GM18868 (cell line): ENCODE results near the gene USP7.
A peak's percentile ranks its signal among the peaks of the same experiment; 100 is the strongest.

ENCODE experiments used
- ATAC-seq: cut with Tn5 transposase; IDR thresholded peaks from one replicate; pipeline ENCODE4 v1.9.1; 2021; ENCODE audit warnings: mild to moderate bottlenecking, moderate library complexity; ENCODE audit not compliant: unreplicated experiment

The USP7 gene

DNA sequence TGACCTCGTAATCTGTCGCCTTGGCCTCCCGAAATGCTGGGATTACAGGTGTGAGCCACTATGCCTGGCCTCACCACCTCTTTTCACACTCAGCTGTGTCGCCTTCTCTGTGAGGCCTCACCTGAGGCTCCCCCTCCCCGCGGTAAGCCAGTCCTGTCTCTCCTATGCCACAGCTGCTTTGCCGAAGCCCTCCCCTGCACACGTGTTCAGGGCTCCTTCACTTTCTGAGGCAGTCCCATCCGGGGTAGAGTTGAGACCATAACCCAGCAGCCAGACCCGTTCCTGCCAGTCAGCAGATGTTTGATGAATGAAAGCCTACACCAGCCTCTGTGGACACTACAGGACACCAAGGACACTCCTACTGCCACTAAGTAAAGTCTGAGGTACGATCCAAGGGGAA is 10.6 kb downstream of the USP7 start:
- ATAC-seq: no peak

DNA sequence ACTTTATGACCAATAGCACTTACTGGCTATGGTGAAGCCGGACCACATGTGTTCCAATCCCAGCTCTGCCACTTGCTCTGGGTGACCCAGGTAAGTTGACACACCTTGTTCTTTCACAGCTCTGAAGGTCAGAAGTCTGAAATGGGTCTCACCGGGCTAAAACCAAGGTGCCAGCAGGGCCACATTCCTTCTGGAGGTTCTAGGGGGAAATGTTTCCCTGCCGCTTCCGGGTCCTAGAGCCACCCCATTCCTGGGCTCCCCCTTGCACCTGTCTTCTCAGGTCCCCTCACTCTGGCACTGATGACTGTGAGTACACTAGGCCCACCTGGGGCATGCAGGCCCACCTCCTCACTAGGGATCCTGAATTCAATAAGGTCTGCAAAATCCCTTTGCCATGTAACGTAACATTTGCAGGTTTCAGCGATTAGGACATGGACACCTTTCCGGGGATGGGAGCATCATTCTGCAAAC is 11.4 kb downstream of the USP7 start:
- ATAC-seq: no peak

DNA sequence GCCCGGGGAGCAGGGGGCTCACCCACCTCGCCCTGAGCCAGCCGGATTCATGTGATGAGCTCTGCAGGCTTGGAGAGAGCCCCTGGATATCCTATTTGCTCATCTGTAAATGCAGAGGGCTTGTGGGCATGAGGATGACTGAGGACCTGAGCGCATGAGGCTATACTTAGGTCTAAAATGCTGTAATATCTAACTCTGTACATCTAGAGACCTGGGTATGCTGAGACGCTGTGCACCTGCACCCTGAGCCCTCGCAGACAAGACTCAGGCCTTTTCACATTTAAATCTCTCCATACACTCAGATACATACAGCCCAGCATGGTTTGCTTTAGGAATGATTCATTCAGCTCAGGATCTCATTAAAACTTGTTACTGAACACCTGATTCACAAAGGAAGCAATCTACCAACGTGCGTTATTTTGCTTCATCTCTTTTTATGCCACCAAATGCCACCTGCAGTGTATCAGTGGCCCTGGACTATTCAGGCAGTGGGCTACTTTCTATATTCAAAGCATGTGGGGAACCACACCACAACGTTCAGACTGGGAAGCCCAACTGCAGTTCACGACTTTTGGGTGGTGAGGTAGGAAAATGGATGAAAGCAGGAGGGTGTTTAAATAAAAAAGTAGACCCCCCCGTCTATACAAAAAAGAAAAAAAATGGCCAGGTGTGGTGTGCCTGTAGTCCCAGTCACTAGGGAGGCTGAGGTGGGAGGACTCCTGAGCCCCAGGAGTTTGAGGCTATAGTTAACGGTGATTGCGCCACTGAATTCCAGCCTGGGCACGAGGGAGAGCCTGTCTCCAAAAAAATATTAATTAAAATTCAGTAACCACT is 12.0 kb downstream of the USP7 start:
- ATAC-seq: no peak

- no peak for ATAC-seq
Measured at GRCh38 chr16:8950580-8951077, 13.1 kb downstream of the USP7 start.

DNA sequence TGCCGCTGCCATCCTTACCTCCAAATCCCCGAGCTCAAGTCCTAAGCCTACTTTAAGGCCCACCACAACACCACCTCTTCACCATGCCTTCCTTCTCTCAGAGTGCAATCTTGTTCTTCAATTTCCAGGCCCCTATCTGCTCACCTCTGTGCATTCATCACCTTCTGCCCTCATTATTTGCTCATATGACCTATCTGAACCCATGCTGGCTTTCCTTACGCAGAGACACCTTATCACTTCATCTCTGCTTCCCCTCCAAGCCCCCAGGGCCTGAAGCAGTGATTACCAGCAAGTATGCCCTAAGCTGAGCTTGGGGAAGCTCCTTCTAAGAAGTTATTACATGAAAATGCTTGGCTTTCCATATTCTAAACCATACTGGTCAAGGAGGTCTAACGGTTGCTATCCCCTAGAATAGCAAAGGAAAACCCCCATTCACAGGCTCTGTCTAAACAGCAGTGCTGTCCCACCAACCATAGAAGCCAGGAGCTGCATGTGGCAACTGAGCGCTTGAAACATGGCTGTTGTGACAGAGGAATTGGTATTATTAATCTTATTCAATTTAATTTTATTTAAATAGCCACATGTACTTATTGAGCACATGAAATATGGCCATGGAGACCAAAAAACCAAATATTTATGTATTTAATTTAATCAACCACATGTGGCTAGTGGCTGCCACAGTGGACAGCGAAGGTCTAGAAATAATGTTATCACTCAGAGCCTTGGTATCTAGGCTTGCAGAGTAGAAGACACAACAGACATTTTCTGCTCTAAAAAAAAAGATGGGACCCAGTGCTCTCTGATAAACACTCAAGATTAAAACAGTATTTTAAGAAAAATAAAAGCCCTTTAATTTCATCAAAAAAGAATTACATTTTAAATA is 13.9 kb downstream of the USP7 start:
- ATAC-seq: no peak

DNA sequence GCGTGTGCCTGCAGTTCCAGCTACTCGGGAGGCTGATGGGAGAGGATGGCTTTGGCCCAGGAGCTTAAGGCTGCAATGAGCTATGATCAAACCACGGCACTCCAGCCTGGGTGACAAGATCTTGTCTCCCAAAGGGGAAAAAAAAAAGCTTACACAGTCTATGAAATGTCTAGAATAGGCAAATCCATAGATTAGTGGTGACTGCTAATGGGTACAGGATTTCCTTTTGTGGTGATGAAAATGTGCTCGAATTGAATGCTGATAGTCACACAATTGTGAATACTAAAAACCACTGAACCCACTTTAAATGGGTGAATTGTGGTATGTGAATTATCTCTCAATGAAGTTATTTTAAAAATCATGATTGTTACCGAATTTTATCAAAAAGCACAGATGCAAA is 14.9 kb downstream of the USP7 start:
- no peak for ATAC-seq

- ATAC-seq: no peak
Measured at GRCh38 chr16:8948069-8948593, 15.6 kb downstream of the USP7 start.

DNA sequence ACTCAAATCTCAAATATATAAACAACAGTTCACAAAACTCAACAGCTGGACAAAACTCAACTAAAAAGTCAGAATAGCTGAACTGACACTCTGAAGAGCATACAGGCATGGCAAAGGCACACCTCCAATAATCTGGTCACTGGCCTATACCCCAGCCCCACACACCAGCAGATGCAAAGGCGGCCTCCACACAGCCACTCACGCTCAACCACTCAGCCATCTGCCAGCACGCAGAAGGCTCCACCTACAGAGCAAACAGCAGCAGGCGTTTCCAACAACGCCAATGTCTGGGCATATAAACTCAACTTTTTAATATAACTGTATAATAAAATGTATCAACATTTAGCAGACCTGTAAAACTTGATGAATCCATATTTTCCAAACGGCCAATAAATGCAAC is 17.2 kb downstream of the USP7 start:
- peak; percentile 35 for ATAC-seq

GRCh38 chr16:8945626-8946296 is 17.9 kb downstream of the USP7 start:
- no peak for ATAC-seq

DNA sequence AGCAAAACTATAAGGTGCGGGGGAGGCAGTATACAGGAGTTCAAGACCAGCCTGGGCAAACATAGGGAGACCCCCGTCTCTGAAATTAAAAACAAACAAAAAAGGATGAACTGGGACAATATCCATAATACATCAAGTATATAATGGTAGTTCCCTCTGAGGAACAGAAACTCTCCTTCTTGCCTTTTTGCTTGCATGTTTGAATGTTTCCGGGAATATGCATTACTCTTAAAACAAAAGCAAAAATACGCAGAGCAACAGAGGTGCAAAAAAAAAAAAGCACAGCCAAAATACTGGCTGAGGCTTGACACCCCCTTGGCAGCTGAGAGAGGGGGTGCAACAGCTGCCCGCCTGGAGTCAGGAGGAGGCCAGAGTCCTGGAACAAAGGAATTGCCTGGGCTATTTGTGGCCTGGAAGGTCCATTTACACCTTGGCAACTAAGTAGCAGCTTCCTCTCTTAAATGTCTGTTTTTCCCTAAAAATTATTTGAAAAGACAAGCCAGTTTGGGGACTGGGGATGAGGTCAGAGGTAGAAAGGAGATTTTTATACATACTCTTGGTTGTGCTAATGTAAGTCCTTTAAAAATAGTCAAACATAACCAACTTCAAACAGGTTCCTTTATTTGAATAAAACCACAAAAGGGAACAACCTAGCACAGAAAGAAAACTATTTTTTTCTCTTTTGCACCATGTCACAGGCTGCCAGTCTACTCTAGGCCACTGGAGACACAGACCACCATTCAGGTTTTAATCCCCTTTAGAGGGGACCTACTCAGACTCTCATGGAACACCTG is 19.5 kb downstream of the USP7 start:
- peak; percentile 76 for ATAC-seq

DNA sequence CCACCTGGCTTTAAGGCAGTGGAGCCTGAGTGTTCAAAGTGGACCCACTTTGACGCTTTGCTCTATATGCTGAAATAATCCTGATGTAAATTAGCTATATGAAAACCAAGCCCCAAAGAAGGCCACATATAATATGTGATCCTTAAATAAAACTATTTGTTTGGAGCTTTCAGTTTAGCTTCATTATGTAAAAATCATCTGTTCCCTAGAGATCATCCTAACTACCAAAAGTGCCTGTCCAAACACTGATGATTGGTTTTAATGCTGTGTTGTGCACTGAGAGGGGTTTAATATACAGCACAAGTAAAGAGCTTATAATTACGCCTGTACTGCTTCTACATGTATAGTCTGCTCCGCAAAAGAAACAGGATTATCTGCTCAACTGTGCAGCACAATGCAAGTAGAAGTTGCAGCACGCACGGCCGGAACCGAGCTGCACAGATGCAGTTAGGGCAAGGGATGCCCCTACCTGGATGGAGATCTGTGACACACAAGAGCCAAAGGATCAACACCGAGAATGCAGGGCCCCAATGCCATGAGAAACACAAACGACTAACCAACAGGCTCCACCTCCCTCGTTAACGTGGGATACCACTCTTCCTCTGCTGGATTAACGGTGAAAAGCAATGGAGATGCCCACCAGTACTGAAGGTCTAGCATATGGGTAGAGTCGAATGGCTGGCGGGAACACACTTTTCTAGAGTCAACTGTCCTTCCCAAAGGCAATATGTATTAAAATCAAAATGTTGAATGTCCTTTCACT is 20.5 kb downstream of the USP7 start:
- ATAC-seq: no peak

GRCh38 chr16:8941718-8942344 is 21.9 kb downstream of the USP7 start:
- ATAC-seq: no peak

GRCh38 chr16:8937803-8938202 is 25.9 kb downstream of the USP7 start:
- ATAC-seq: no peak

DNA sequence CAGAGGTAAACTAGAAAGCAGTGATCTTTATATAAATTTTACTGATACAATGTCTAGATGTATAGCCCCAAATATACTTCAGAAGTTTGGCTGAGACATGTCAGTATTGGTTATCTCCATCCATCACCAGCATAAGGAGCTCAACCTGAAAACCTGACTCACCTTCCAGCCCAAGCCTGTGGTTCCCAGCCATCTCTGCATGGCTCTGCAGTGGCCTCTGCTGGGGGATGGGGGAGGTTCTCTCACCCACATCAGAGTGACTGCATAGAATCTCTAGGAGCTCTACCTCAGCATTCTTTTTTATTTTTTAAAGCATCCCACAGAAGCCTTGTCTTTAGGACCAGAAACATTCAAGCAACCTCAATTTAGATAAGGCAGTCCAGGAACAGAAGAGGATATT is 27.3 kb downstream of the USP7 start:
- ATAC-seq: peak; percentile 94

- ATAC-seq: peak; percentile 13
Measured at GRCh38 chr16:8935989-8936388, 27.7 kb downstream of the USP7 start.

GRCh38 chr16:8934601-8935000 is 29.1 kb downstream of the USP7 start:
- ATAC-seq: no peak

GRCh38 chr16:8931859-8932258 is 31.8 kb downstream of the USP7 start:
- ATAC-seq: no peak

- ATAC-seq: no peak
Measured at GRCh38 chr16:8929086-8929748, 34.5 kb downstream of the USP7 start.
